WTC11 (cell line): ENCODE measurements around the gene DPEP2. TPM values are rescaled to one million over a fixed set of nuclear protein-coding genes. Genes with fewer than 3 reads are reported as not detected.

ENCODE experiments used
- ATAC-seq: fragments of 200-7000 bp; cut with Tn5 transposase; 2 replicates; pipeline ENCODE4 v1.10.0; 2021; ENCODE audit warnings: mild to moderate bottlenecking, moderate library complexity
- CTCF ChIA-PET: fragments of 300-600 bp; sonication (Branson Sonifier 250); formaldehyde crosslinking; loops from one replicate; lab custom pipeline; 2021; ENCODE audit warnings: antibody characterized with exemption; lab: Charles Lee
- POLR2A ChIA-PET: fragments of 350-600 bp; sonication (Branson Sonifier 250); formaldehyde crosslinking; loops from one replicate; lab custom pipeline; 2021; ENCODE audit warnings: antibody characterized with exemption; lab: Charles Lee
- DNase-seq: peaks from one replicate; pipeline ENCODE4 v3.0.0; 2021; ENCODE audit warnings: low spot score
- H3K27ac Mint-ChIP-seq: 2 replicates; pipeline ENCODE4 v1.8.0; 2021; ENCODE audit warnings: mixed read lengths
- H3K27me3 Mint-ChIP-seq: 2 replicates; pipeline ENCODE4 v1.8.0; 2021; ENCODE audit warnings: low read depth, mild to moderate bottlenecking, moderate library complexity, mixed read lengths
- H3K36me3 Mint-ChIP-seq: 2 replicates; pipeline ENCODE4 v1.8.0; 2021; ENCODE audit warnings: mixed read lengths
- H3K4me1 Mint-ChIP-seq: 2 replicates; pipeline ENCODE4 v1.8.0; 2022; ENCODE audit warnings: mixed read lengths
- H3K4me3 Mint-ChIP-seq: 2 replicates; pipeline ENCODE4 v1.8.0; 2021; ENCODE audit warnings: mild to moderate bottlenecking, moderate library complexity, mixed read lengths
- H3K9me3 Mint-ChIP-seq: 2 replicates; pipeline ENCODE4 v1.8.0; 2021; ENCODE audit warnings: mixed read lengths
- FOXK1 ChIP-seq: sonication (generic); formaldehyde crosslinking; IDR thresholded peaks from 2 replicates; pipeline ENCODE4 v1.8.0; 2022; ENCODE audit warnings: mild to moderate bottlenecking, moderate library complexity, missing genetic modification reagents
- GRHL2 ChIP-seq: fragments of 250-450 bp; sonication (Bioruptor Pico); IDR thresholded peaks from 2 replicates; pipeline ENCODE4 v1.8.0; 2022; ENCODE audit warnings: mild to moderate bottlenecking, moderate library complexity; ENCODE audit not compliant: insufficient replicate concordance, severe bottlenecking
- JAZF1 ChIP-seq: fragments of 250-450 bp; sonication (Bioruptor Pico); IDR thresholded peaks from 2 replicates; pipeline ENCODE4 v1.9.0; 2021; ENCODE audit warnings: moderate library complexity, mild to moderate bottlenecking, inconsistent platforms
- KAT7 ChIP-seq: sonication (generic); formaldehyde crosslinking; IDR thresholded peaks from 2 replicates; pipeline ENCODE4 v1.8.1; 2023; ENCODE audit warnings: missing genetic modification reagents, mild to moderate bottlenecking, borderline replicate concordance
- NFATC4 ChIP-seq: fragments of 250-450 bp; sonication (Bioruptor Pico); IDR thresholded peaks from 2 replicates; pipeline ENCODE4 v1.9.0; 2021; ENCODE audit warnings: mild to moderate bottlenecking
- NR2C2 ChIP-seq: sonication (generic); formaldehyde crosslinking; IDR thresholded peaks from 2 replicates; pipeline ENCODE4 v1.8.0; 2022; ENCODE audit warnings: mild to moderate bottlenecking, missing genetic modification reagents
- RELA ChIP-seq: sonication (generic); formaldehyde crosslinking; IDR thresholded peaks from 2 replicates; pipeline ENCODE4 v1.8.1; 2022; ENCODE audit warnings: missing genetic modification reagents, mild to moderate bottlenecking, borderline replicate concordance
- SMAD3 ChIP-seq: sonication (generic); formaldehyde crosslinking; IDR thresholded peaks from 2 replicates; pipeline ENCODE4 v1.8.0; 2022; ENCODE audit warnings: missing genetic modification reagents, mild to moderate bottlenecking, borderline replicate concordance
- TP53 ChIP-seq: sonication (generic); formaldehyde crosslinking; IDR thresholded peaks from 2 replicates; pipeline ENCODE4 v1.8.1; 2023; ENCODE audit warnings: mild to moderate bottlenecking, missing genetic modification reagents
- ZNF263 ChIP-seq: sonication (generic); formaldehyde crosslinking; IDR thresholded peaks from 2 replicates; pipeline ENCODE4 v1.8.1; 2022; ENCODE audit warnings: low read depth, mild to moderate bottlenecking, moderate library complexity, missing genetic modification reagents
- ZNF396 ChIP-seq: fragments of 250-450 bp; sonication (Bioruptor Pico); IDR thresholded peaks from 2 replicates; pipeline ENCODE4 v1.8.0; 2021; ENCODE audit warnings: mild to moderate bottlenecking, moderate library complexity, borderline replicate concordance
- total RNA-seq: library from RNA; stranded (reverse); gene quantifications from 3 replicates; pipeline ENCODE4 v1.2.3, GENCODE V29; 2021
- TF ChIP-seq, protein P1 (sequence below): fragments of 250-450 bp; sonication (Bioruptor Pico); IDR thresholded peaks from 2 replicates; pipeline ENCODE4 v1.8.0; 2021; ENCODE audit warnings: mild to moderate bottlenecking
- TF ChIP-seq, protein P2 (sequence below): sonication (generic); formaldehyde crosslinking; IDR thresholded peaks from 2 replicates; pipeline ENCODE4 v1.8.0; 2022; ENCODE audit warnings: mild to moderate bottlenecking, missing genetic modification reagents
- TF ChIP-seq, protein P3 (sequence below): sonication (generic); formaldehyde crosslinking; IDR thresholded peaks from 2 replicates; pipeline ENCODE4 v1.8.1; 2022; ENCODE audit warnings: low read depth, mild to moderate bottlenecking, moderate library complexity, missing genetic modification reagents, borderline replicate concordance
- TF ChIP-seq, protein P4 (sequence below): sonication (generic); formaldehyde crosslinking; IDR thresholded peaks from 2 replicates; pipeline ENCODE4 v1.8.0; 2023; ENCODE audit warnings: missing genetic modification reagents
- TF ChIP-seq, protein P5 (sequence below): sonication (generic); formaldehyde crosslinking; IDR thresholded peaks from 2 replicates; pipeline ENCODE4 v1.8.1; 2023; ENCODE audit warnings: mild to moderate bottlenecking, missing genetic modification reagents
- TF ChIP-seq, protein P6 (sequence below): fragments of 250-450 bp; sonication (Bioruptor Pico); IDR thresholded peaks from 2 replicates; pipeline ENCODE4 v1.9.0; 2021; ENCODE audit warnings: mild to moderate bottlenecking
- TF ChIP-seq, protein P7 (sequence below): fragments of 200-600 bp; IDR thresholded peaks from 2 replicates; pipeline ENCODE4 v1.8.0; 2022; ENCODE audit warnings: antibody characterized with exemption

The DPEP2 gene
- total RNA-seq, 1 experiment from 2014 or later: 0.13 TPM

DNA sequence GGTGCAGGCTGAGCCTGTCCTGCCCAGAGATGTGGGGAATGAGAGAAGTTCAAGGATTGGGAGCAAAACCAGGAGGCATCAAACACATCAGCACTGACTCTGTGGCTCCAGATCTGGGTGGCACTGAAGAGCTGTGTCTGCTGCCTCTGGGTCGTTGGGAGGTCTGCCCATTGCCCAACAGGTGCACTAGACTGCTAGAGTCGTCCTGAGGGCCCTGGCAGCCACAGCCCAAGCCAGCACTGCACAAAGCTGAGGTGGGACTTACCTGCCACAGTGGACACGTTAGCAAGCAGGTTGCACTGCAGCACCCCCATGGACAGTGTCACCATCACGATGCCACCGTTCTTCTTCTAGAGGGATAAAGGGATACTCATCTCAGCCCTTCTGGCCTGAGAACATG is 22.3 kb downstream of the DPEP2 start (continued):
- TF ChIP-seq ZNF396 (CRISPR knock-in tag) (no peak), NR2C2 (CRISPR knock-in tag) (no peak), ZNF263 (CRISPR knock-in tag) (no peak), JAZF1 (CRISPR knock-in tag) (no peak), KAT7 (CRISPR knock-in tag) (no peak), FOXK1 (CRISPR knock-in tag) (no peak)
- TF ChIP-seq, protein P1, sequence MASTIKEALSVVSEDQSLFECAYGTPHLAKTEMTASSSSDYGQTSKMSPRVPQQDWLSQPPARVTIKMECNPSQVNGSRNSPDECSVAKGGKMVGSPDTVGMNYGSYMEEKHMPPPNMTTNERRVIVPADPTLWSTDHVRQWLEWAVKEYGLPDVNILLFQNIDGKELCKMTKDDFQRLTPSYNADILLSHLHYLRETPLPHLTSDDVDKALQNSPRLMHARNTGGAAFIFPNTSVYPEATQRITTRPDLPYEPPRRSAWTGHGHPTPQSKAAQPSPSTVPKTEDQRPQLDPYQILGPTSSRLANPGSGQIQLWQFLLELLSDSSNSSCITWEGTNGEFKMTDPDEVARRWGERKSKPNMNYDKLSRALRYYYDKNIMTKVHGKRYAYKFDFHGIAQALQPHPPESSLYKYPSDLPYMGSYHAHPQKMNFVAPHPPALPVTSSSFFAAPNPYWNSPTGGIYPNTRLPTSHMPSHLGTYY (CRISPR knock-in tag): no peak
- TF ChIP-seq, protein P2, sequence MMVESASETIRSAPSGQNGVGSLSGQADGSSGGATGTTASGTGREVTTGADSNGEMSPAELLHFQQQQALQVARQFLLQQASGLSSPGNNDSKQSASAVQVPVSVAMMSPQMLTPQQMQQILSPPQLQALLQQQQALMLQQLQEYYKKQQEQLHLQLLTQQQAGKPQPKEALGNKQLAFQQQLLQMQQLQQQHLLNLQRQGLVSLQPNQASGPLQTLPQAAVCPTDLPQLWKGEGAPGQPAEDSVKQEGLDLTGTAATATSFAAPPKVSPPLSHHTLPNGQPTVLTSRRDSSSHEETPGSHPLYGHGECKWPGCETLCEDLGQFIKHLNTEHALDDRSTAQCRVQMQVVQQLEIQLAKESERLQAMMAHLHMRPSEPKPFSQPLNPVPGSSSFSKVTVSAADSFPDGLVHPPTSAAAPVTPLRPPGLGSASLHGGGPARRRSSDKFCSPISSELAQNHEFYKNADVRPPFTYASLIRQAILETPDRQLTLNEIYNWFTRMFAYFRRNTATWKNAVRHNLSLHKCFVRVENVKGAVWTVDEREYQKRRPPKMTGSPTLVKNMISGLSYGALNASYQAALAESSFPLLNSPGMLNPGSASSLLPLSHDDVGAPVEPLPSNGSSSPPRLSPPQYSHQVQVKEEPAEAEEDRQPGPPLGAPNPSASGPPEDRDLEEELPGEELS: no peak
- TF ChIP-seq, protein P3, sequence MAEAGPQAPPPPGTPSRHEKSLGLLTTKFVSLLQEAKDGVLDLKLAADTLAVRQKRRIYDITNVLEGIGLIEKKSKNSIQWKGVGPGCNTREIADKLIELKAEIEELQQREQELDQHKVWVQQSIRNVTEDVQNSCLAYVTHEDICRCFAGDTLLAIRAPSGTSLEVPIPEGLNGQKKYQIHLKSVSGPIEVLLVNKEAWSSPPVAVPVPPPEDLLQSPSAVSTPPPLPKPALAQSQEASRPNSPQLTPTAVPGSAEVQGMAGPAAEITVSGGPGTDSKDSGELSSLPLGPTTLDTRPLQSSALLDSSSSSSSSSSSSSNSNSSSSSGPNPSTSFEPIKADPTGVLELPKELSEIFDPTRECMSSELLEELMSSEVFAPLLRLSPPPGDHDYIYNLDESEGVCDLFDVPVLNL (CRISPR knock-in tag): no peak
- TF ChIP-seq, protein P4, sequence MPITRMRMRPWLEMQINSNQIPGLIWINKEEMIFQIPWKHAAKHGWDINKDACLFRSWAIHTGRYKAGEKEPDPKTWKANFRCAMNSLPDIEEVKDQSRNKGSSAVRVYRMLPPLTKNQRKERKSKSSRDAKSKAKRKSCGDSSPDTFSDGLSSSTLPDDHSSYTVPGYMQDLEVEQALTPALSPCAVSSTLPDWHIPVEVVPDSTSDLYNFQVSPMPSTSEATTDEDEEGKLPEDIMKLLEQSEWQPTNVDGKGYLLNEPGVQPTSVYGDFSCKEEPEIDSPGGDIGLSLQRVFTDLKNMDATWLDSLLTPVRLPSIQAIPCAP (CRISPR knock-in tag): no peak

DNA sequence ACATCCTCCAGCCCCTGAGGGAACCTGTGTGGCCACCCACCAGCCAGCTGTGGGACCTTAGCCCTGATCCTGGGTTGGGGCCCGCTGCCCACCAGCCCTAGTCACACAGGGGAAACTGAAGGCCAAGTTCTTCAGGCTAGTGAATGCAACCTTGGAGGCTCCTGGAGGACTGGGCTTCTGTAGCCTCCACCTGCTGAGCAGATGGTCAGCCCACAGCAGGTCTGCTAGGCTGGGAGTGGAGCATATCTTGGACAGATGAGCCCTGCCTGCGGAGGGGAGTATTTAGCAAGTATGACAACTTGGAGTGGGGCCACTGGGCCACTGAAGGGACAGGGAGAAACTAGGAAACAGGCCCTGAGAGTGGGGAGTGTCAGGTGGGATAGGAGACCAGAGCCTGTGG is 23.1 kb downstream of the DPEP2 start:
- DNase-seq: no peak

More for the DNA sequence above, 23.1 kb downstream of the DPEP2 start:
- Mint-ChIP-seq H3K9me3 (no peaks in the 10 kb centered on the region), H3K4me3 (no peak overlapping the region), H3K27ac (peak overlapping the region; percentile 8; the same call in 1 of the 2 replicates), H3K4me1 (no peaks in the 10 kb centered on the region; the same call in 1 of the 2 replicates), H3K27me3 (peaks cover 8% of the 10 kb centered on the region; the same call in 1 of the 2 replicates), H3K36me3 (no peaks in the 10 kb centered on the region)
- TF ChIP-seq, protein P5, sequence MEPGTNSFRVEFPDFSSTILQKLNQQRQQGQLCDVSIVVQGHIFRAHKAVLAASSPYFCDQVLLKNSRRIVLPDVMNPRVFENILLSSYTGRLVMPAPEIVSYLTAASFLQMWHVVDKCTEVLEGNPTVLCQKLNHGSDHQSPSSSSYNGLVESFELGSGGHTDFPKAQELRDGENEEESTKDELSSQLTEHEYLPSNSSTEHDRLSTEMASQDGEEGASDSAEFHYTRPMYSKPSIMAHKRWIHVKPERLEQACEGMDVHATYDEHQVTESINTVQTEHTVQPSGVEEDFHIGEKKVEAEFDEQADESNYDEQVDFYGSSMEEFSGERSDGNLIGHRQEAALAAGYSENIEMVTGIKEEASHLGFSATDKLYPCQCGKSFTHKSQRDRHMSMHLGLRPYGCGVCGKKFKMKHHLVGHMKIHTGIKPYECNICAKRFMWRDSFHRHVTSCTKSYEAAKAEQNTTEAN (CRISPR knock-in tag): no peak
- TF ChIP-seq SMAD3 (CRISPR knock-in tag) (no peak), GRHL2 (CRISPR knock-in tag) (no peak), TP53 (no peak), NFATC4 (CRISPR knock-in tag) (no peak), RELA (CRISPR knock-in tag) (no peak)
- TF ChIP-seq, protein P6, sequence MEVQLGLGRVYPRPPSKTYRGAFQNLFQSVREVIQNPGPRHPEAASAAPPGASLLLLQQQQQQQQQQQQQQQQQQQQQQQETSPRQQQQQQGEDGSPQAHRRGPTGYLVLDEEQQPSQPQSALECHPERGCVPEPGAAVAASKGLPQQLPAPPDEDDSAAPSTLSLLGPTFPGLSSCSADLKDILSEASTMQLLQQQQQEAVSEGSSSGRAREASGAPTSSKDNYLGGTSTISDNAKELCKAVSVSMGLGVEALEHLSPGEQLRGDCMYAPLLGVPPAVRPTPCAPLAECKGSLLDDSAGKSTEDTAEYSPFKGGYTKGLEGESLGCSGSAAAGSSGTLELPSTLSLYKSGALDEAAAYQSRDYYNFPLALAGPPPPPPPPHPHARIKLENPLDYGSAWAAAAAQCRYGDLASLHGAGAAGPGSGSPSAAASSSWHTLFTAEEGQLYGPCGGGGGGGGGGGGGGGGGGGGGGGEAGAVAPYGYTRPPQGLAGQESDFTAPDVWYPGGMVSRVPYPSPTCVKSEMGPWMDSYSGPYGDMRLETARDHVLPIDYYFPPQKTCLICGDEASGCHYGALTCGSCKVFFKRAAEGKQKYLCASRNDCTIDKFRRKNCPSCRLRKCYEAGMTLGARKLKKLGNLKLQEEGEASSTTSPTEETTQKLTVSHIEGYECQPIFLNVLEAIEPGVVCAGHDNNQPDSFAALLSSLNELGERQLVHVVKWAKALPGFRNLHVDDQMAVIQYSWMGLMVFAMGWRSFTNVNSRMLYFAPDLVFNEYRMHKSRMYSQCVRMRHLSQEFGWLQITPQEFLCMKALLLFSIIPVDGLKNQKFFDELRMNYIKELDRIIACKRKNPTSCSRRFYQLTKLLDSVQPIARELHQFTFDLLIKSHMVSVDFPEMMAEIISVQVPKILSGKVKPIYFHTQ (CRISPR knock-in tag): no peak
- TF ChIP-seq, protein P7, sequence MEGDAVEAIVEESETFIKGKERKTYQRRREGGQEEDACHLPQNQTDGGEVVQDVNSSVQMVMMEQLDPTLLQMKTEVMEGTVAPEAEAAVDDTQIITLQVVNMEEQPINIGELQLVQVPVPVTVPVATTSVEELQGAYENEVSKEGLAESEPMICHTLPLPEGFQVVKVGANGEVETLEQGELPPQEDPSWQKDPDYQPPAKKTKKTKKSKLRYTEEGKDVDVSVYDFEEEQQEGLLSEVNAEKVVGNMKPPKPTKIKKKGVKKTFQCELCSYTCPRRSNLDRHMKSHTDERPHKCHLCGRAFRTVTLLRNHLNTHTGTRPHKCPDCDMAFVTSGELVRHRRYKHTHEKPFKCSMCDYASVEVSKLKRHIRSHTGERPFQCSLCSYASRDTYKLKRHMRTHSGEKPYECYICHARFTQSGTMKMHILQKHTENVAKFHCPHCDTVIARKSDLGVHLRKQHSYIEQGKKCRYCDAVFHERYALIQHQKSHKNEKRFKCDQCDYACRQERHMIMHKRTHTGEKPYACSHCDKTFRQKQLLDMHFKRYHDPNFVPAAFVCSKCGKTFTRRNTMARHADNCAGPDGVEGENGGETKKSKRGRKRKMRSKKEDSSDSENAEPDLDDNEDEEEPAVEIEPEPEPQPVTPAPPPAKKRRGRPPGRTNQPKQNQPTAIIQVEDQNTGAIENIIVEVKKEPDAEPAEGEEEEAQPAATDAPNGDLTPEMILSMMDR: no peak
- ATAC-seq: no peak
- ChIA-PET POLR2A (interaction anchor here (0.5 kb wide), 1 partner anchor 1376 kb away, joined by 8 read pairs; no protein-coding TSS in a partner anchor), CTCF (no interaction called here)
